ENCODE measurements around the gene PSMA6.
A peak's percentile ranks its signal among the peaks of the same experiment; 100 is the strongest.
"Not testable (repeated sequence)": the region's sequence is repeated elsewhere in the genome, so short reads cannot be mapped to it uniquely, and the experiment has no call there.

The PSMA6 gene

GRCh38 chr14:35292051-35292769 is at the start of gene PSMA6:
TSS of gene PSMA6 (plus strand) at chr14:35292382. CDS start at chr14:35292477, 95 bp downstream.
- DNase-seq = peak; percentile 99

DNA sequence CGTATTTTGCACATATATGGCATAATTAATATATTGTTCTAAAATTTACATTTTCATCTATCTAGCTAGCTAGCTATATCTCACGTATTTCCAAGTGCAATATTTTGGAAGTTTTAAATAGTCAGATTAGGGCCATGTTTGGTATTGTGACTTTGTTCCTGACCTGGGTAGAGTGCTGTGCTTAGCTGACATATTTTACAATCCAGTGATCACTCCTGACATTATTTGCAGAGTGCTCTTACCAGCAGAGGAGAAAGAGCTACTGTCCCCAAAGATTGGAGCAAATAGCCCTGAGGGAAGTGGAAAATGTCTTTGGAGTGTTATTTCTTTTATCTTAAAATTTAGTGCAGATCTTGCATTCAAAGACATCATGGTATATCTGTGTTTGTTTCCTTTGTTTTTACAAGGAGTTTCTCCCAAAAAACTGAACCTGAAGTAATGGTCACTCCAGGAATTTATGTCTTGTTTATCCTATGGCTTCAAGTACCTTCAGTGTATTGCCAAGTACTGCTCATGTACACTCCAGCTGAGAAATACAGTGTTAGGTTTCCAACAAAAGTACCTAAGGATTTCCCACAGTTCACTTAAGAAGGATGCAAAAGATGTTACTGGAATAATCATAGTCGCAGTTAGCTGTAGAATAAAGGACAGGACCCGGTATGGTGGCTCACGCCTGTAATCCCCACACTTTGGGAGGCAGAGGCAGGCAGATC is 49.4 kb upstream of the PSMA6 start:
- no peak for DNase-seq

GRCh38 chr14:35243956-35244355 is 48.2 kb upstream of the PSMA6 start:
- no peak for DNase-seq

GRCh38 chr14:35244542-35244941 is 47.6 kb upstream of the PSMA6 start:
- no peak for DNase-seq

DNA sequence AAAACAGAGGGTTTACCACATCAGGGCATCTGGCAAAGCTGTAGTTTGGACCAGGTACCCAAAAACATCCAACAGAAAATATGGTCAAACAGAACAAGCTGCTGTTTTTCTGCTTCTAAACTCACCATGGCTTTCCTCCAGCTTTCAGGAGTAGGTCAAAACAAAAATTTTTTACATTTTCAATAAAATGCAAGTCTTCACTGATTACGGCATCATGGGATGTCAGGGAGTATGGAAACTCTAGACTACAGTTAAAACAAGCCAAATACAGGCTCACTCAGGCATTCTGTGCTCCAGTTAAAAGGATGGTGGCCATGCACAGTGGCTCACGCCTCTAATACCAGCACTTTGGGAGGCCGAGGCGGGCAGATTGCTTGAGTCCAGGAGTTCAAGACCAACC is 47.1 kb upstream of the PSMA6 start:
- no peak for DNase-seq

DNA sequence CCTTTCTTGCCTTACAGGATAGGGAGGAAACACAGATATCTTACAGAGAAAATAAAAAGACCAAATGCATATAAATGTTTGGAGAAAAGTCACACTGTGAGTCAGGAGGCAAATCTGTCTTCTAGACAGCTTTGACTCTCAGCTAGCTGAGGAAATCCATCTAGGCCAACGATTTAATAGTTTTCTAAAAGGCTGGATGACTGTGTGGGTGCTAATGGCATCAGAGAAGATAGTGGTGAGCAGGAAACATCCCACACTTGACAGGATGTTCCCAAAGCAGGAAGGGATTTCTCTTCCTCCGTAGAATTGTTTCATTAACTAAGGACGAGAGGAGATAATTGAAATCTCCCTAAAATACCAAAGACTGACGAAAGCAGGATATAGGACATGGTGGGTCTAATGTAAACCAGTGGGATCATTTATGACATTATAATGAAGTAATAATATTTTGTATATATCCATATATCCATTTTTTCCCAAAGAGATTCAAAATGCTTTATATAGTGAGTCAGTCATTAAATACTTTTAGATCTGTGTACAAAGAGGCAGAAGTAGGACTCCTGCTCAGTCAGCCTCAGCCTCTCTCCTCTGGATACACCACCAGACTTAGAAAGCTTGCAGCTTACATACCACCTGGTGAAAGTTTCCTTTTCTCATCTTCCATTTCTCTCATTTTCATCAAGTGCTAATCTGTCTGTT is 44.3 kb upstream of the PSMA6 start:
- DNase-seq = no peak

DNA sequence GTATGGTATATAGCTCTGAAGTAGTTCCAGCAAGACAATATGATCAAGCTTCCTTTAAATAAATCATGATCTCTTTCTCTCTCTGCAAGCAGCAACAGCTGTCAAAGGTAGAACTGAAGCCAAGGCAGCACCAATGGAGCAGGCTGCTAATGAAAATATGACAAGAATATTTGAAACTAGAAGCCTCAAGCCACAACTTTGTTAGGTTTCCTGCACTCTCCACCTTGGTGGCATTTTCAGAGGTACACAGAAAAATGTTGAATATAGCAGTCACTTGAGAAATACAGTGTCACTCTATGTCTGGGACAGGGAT is 43.8 kb upstream of the PSMA6 start:
- no peak for DNase-seq

- no peak for DNase-seq
Observed at GRCh38 chr14:35250319-35250718, 41.9 kb upstream of the PSMA6 start.

DNA sequence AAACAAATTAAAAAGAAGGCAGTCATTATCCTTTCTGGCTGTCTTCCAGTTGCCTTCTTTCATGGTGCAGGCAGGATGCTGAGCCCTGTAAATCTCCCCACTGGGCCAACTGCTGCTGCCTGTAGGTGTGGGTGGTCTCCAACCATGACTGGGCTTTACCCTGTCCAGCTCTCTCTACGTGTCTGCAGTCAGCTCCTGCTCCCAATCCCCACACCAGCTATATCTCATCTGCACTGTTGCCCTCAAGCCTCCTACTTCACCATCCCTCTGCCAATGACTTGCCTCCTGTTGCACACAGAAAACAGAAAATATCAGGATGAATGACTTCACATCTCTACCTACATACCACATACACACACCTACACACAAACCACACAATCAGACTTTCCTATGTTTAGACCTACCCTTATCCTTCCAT is 39.7 kb upstream of the PSMA6 start:
- no peak for DNase-seq

DNA sequence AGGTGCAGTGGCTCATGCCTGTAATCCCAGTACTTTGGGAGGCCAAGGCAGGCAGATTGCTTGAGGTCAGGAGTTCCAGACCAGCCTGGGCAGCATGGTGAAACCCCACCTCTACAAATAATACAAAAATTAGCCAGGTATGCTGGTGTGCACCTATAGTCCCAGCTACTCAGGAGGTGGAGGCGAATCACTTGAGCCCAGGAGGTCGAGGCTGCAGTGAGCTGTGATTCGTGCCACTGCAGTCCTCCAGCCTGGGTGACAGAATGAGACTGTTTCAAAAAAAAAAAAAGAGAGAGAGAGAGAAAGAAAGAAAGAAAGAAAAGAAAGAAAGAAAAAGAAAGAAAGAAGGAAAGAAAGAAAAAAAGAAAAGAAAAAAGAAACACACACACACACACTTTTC is 39.1 kb upstream of the PSMA6 start:
- not testable (repeated sequence) for DNase-seq

DNA sequence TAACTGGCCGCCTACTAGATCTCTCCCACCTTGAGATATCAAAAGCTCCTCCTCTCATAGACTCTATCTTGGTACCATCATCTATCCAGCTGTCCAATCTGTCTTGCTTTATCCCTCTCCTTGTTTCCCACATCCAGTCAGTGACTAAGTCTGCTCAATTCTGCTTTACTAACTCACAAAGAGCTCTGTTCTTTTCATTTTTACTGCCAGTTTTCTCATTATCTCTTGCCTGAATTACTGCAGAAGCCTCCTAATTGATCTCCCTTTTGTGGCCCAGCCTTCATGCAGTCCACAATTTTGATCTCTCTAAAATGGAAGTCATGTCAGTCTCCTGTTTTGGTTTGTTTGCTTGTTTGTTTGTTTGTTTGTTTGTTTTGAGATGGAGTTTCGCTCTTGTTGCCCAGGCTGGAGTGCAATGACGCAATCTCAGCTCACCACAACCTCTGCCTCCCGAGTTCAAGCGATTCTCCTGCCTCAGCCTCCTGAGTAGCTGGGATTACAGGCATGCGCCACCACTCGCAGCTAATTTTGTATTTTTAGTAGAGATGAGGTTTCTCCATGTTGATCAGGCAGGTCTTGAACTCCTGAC is 38.1 kb upstream of the PSMA6 start:
- DNase-seq = not testable (repeated sequence)

DNA sequence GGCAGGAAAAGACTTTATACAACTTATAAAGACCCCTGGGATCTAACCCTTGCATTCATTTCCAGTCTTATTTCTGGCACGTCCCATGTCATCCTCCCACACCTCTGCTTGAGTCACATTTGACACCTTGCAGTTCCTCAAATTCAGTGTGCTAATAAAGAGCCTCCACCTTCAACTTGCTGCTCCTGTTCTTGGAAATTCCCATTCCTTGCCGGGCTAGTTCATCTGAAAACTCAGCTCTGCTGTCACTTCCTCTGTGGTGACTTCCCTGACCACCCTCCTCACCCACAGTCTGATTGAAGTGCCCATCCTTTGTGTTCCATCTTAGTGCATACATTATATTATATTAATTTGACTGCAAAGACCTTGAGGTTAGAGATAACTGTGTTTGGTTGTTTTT is 37.4 kb upstream of the PSMA6 start:
- no peak for DNase-seq

DNA sequence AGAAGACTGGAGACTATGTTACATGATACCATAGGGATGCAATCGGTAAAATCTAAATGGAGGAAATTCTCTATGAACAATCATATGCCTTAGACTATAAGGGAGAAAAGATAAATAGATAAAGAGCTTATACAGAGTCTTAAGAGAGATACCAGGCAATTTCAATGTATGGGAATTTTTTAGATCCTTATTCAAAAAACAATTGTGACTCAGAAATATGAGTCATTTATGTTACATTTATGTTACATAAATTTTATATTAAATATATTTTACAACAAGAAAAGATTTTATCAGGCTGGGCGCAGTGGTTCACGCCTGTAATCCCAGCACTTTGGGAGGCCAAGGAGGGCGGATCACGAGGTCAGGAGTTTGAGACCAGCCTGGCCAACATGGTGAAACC is 36.5 kb upstream of the PSMA6 start:
- DNase-seq = no peak

GRCh38 chr14:35257809-35258208 is 34.4 kb upstream of the PSMA6 start:
- no peak for DNase-seq

- DNase-seq = no peak
Observed at GRCh38 chr14:35258420-35258819, 33.8 kb upstream of the PSMA6 start.

DNA sequence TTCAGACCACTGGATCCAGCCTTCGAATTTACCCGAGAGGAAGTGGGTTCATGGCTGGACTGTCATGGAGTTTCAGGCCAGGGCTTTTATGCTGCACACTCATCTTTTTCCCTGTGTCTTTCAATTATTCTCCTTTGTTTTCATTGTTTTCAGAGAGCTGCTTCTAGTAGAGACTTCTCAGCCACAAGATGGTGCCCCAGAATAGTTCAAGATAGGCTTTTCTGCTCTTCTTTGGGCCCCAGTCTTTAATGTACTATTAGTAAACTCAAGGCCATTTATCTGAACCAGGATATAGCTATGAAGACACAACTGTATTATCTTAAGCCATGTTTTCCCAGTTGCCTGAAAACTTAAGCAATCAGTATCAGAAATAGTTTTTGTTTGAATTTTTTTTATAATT is 30.4 kb upstream of the PSMA6 start:
- no peak for DNase-seq

GRCh38 chr14:35262436-35262835 is 29.7 kb upstream of the PSMA6 start:
- DNase-seq = no peak

GRCh38 chr14:35268946-35269345 is 23.2 kb upstream of the PSMA6 start:
- DNase-seq = no peak

- no peak for DNase-seq
Observed at GRCh38 chr14:35274805-35275204, 17.4 kb upstream of the PSMA6 start.

- DNase-seq = no peak
Observed at GRCh38 chr14:35277179-35277578, 15.0 kb upstream of the PSMA6 start.

GRCh38 chr14:35279369-35279768 is 12.8 kb upstream of the PSMA6 start:
- no peak for DNase-seq

- DNase-seq = no peak
Observed at GRCh38 chr14:35281341-35281740, 10.8 kb upstream of the PSMA6 start.

DNA sequence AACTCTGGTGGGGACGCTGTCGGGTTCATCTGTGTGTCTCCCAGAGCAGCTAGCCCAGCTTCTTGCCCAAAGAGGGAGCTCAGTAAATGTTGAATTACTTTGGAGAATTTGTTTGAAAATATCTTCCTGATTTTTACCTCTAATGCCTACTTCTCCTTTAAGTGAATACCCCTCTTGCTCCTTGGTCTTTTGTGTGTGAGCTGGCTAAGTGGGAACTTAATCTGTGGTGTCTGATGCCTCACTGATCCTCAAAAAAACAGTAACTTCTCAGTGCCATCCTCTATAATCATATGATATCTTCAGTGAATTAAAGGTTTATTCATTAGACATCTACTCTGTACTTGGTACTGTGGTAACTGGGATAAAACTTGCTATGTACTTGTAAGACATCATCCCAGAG is 7.7 kb upstream of the PSMA6 start:
- DNase-seq = no peak
